GM08714 (cell line): ENCODE results near the gene EPHB2.
"Not testable (repeated sequence)": the region's sequence is repeated elsewhere in the genome, so short reads cannot be mapped to it uniquely, and the experiment has no call there.

Source experiments
- H3K4me3 ChIP-seq: fragments of 200-500 bp; sonication (Bioruptor generic); 2 replicates; pipeline ENCODE4 v1.5.1; 2014; ENCODE audit warnings: mild to moderate bottlenecking, low read length, inconsistent platforms
- ZNF274 ChIP-seq: IDR thresholded peaks from 2 replicates; pipeline ENCODE4 v1.6.1; 2012; ENCODE audit warnings: mild to moderate bottlenecking, low read depth, low read length

Gene EPHB2

GRCh38 chr1:22704440-22705067 is 6.1 kb upstream of the EPHB2 start:
- no peak overlapping the region for H3K4me3 ChIP-seq
- no peak for TF ChIP-seq ZNF274

GRCh38 chr1:22705586-22705985 is 5.1 kb upstream of the EPHB2 start:
- TF ChIP-seq ZNF274 = no peak
- H3K4me3 ChIP-seq = no peak overlapping the region

- H3K4me3 ChIP-seq = not testable (repeated sequence)
These were observed 4.5 kb upstream of the EPHB2 start for GRCh38 chr1:22706100-22706499.

DNA sequence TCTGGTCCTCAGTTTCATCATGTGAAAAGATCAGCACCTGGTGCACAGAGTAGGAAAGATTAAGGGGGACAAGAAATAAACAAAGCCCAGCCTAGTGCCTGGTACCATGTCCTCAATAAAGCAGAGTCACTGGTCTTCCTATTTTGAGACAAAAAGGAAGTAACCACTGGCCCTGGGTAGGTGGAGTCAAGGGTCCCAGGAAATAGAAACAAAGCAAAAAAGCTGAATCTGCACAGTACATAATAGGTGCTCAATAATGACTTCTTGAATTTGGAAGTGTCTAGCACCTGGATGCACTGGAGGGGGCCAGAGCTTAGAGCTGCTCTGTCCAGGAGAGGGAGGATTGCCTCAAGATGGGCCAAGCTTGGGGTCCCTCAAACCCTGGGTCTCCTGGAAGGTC is 1.9 kb upstream of the EPHB2 start:
- H3K4me3 ChIP-seq = no peak overlapping the region
- TF ChIP-seq ZNF274 = no peak

DNA sequence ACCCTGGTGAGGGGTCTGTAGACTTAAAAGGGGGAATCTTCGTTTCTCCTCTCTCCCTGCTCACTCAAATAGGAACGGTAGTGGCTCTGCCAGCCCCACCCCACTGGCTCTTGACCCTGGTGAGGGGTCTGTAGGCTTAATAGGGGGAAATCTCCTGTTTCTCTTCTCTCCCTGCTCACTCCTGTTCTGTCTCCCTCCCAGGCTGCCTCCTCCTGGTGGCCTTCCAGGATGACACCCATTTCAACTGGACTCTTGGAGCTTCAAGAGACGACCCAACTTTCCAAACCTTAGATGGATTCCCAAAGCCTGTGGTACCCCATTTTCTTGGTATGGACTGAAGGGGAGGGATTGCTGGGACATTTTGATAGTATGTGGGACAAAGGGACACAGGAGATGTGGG is 1.4 kb upstream of the EPHB2 start:
- H3K4me3 ChIP-seq = no peak overlapping the region

GRCh38 chr1:22709891-22710700 is 543 bp upstream of the EPHB2 start:
- H3K4me3 ChIP-seq = no peak overlapping the region

More for the DNA sequence above, 1.4 kb upstream of the EPHB2 start:
- no peak for TF ChIP-seq ZNF274

DNA sequence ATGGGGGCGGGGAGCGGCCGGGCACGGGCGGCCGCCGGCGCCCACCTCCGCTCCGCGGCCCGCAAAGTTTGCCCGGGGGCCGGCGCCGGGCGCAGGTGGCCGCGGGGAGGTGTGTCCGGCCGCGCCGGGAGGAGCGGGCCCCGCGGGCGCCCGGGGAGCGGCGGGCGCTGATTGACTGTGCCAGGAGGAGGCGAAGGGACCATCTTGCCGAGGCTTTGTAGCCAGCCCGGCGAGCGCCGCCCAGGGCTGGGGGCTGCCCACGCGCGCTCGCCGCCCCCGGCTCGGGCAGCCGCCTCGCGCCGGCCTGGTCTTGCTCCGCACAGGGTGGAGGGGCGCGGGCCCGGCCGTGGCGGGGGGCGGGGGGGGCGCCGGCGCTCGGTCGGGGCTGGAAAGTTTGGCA is 432 bp downstream of the EPHB2 start:
- no peak for TF ChIP-seq ZNF274
- H3K4me3 ChIP-seq = no peak overlapping the region

More at GRCh38 chr1:22709891-22710700, 543 bp upstream of the EPHB2 start:
- no peak for TF ChIP-seq ZNF274

- H3K4me3 ChIP-seq = no peak overlapping the region
- no peak for TF ChIP-seq ZNF274
These were observed 1.2 kb downstream of the EPHB2 start for GRCh38 chr1:22711591-22712501.

DNA sequence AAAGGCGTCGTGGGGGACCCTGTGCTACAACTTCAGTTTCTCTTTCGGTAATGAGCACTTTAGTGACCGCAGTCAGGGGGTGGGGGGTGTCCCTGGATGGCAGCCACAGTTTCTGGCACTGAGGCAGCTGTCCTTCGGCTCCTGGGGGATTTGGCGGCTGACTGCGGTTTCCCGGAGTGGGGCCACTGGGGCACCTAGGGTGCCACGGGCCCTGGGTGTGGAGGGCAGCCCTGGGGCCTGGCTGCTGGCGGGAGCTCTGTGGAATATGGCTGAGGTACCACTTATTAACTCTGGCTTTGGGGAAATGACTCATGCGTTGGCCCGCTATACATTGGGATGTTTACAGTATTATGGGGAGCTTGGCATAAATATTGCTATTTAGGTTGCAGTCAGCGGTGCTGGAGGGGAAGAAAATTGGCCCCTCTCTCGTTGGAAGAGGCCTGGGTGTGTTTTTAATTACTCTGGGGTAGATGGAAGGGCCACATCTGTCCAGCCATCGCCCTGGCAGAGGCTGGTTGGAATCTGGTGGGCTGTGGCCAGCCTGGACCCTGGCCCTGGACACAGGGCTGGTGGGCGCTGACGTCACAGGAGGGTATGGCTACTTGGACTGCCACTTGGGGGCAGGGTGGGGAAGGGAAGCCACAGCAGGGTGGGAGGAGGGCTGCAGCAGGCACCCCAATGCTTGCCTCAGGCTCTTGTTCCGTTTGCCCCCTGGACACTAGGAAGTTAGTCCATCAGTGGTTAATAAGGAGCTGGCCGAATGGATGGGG is 2.0 kb downstream of the EPHB2 start:
- H3K4me3 ChIP-seq = no peak overlapping the region

DNA sequence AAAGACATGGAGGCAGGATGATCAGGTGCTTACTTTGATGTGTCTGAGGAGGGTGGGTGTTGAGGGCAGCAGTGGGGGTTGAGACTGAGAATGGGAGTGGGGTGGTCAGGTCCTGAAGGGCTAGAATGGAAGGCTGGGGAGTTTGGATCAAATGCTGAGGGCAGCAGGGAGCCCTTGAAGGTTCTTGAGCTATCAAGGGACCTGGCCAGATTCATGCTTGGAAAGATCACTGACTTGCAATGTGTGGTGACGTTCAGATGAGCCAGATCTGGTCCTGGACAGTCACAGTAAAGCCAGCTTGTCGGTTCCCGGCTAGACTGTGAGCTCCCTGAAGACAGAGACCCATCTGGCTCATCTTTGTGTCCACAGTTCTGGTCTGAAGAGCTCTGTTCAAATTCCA is 3.8 kb downstream of the EPHB2 start:
- no peak for TF ChIP-seq ZNF274

More for the DNA sequence above, 2.0 kb downstream of the EPHB2 start:
- no peak for TF ChIP-seq ZNF274

GRCh38 chr1:22717037-22717760 is 6.6 kb downstream of the EPHB2 start:
- no peak overlapping the region for H3K4me3 ChIP-seq
- TF ChIP-seq ZNF274 = no peak

More for the DNA sequence above, 3.8 kb downstream of the EPHB2 start:
- no peak overlapping the region for H3K4me3 ChIP-seq

DNA sequence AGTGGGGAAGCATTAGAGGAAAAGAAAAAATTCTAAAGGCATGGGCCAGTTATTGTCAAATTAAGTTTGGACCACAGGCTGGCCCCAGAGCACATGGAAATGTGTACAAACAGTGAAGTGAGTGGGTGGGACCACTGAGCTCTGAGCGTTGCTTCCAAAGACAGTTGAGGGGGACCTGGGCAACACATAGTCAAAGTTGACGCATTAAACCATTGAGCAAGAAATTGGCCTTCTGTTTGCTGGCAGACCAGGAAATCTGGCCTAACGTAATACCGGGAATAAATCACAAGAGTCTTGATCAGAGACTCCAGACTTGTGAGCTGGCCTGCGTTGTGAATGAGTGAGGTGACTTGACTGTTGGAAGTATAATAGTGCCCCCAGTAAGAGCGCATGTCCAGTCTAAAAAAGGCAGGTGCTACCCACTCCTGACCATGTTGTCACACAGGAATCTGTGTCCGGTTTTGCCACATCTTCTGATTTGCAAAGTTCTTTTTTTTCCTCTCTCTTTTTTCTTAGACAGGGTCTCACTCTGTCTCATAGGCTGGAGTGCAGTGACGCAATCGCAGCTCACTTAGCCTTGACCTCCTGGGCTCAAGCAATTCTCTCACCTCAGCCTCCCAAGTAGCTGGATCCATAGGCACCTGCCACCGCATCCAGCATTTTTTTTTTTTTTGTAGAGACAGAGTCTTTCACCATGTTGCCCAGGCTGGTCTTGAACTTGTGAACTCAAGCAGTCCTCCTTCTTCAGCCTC is 10.7 kb downstream of the EPHB2 start:
- no peak for TF ChIP-seq ZNF274
- no peak overlapping the region for H3K4me3 ChIP-seq
